HG02571 (cell line): ENCODE data around the gene CSNK1G2.

ENCODE experiments used
- ATAC-seq: cut with Tn5 transposase; IDR thresholded peaks from one replicate; pipeline ENCODE4 v1.9.1; 2021; ENCODE audit warnings: mild to moderate bottlenecking, moderate library complexity; ENCODE audit not compliant: unreplicated experiment

Gene CSNK1G2

GRCh38 chr19:1943661-1944087, 2.7 kb downstream of the CSNK1G2 start:
- no peak for ATAC-seq

DNA sequence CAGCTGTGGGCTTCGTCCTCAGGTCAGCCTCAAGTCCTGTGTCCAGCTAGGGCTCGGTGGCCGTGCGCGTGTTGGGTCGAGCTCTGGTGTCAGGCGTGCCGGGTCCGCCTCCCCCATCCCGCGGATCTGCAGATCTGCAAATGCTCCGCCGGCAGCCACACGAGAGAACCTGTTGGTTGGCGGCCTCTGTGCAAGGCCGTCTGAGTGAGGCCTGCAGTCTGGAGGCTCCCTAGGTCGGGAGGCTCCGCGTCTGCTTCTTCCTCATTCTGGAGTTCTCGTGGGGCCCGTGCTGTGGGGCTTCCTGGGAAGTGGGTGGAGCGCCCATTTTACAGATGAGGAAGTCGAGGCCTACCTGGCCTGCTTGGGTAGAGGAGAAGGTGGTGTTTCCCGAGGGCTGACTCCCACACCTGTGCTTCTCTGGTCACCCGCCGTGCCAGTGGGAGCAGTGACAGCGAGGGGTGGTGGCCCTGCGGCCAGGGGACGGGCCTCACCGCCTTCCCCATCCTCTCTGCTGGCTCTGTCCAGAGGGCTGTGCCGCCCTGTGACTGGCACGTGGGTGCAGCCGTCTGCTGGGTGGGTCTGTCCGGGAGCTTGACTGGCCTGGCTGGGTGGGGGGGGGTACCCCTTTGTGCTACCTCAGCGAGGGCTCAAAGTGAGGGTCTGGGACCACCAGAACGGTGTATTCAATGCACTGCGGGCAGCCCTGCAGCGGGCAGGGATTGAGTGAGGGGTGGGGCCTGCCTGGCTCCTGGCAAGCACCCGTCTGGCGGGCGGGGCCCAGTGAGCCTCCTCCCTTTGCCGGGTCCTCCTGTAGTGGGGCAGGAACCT, 3.3 kb downstream of the CSNK1G2 start:
- no peak for ATAC-seq

- ATAC-seq: no peak
Measured at GRCh38 chr19:1944916-1945561, 4.1 kb downstream of the CSNK1G2 start.

DNA sequence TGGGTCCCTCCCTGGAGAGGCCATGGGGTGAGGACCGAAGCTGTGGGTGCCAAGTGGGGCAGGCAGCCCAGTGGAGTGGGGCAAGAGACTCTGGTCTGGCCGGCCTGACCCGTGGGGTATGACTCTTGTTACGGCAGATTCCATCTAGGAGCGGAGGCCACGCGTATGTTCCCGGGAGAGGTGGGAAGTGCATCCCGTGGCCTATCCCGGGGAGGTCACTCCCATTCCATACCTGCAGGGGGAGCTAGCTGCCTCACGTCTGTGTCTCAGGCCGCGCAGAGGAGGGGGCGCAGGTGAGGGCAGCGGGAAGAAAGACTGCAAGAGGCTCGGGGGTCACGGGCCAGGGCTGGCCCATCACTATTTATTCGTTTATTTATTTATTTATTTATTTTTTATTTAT, 4.9 kb downstream of the CSNK1G2 start:
- no peak for ATAC-seq

GRCh38 chr19:1947651-1948209, 6.8 kb downstream of the CSNK1G2 start:
- no peak for ATAC-seq

GRCh38 chr19:1949304-1950101, 8.5 kb downstream of the CSNK1G2 start:
- ATAC-seq: no peak

GRCh38 chr19:1950640-1951039, 9.7 kb downstream of the CSNK1G2 start:
- ATAC-seq: no peak

- no peak for ATAC-seq
Measured at GRCh38 chr19:1952635-1953034, 11.7 kb downstream of the CSNK1G2 start.

- ATAC-seq: no peak
Measured at GRCh38 chr19:1953037-1953436, 12.1 kb downstream of the CSNK1G2 start.

DNA sequence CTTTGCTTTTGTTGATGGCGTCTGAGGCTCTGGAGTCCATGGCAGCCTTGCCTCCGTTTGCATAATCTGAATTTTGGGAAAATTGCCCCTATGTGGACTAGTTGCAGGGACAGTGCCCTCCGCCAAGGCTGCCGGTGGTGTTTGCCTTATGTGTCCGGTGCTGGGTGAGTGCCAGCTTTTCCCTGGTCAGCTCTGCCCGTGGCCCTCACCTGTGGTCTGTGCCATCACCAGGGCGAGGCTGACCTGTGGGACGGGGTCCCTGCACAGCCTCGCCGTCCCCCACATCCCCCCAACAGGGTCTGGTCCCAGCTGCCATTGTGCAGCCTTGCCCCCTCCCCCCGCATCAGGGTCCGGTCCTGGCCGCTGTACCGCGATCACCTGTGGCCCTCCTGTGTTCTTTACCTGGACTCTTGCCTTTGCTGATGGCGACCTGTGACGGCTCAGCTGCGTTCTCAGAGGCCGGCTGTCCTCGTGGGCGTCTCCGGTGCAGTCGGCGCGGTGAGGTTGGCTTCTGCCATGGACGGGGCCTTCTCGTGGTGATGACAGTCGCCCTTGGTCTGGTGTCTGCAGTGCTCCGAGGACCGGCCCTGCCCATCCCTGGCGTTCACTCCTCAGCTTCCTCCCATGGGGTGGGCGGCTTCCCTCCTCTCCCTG, 12.6 kb downstream of the CSNK1G2 start:
- no peak for ATAC-seq

GRCh38 chr19:1954532-1954933, 13.6 kb downstream of the CSNK1G2 start:
- ATAC-seq: no peak

DNA sequence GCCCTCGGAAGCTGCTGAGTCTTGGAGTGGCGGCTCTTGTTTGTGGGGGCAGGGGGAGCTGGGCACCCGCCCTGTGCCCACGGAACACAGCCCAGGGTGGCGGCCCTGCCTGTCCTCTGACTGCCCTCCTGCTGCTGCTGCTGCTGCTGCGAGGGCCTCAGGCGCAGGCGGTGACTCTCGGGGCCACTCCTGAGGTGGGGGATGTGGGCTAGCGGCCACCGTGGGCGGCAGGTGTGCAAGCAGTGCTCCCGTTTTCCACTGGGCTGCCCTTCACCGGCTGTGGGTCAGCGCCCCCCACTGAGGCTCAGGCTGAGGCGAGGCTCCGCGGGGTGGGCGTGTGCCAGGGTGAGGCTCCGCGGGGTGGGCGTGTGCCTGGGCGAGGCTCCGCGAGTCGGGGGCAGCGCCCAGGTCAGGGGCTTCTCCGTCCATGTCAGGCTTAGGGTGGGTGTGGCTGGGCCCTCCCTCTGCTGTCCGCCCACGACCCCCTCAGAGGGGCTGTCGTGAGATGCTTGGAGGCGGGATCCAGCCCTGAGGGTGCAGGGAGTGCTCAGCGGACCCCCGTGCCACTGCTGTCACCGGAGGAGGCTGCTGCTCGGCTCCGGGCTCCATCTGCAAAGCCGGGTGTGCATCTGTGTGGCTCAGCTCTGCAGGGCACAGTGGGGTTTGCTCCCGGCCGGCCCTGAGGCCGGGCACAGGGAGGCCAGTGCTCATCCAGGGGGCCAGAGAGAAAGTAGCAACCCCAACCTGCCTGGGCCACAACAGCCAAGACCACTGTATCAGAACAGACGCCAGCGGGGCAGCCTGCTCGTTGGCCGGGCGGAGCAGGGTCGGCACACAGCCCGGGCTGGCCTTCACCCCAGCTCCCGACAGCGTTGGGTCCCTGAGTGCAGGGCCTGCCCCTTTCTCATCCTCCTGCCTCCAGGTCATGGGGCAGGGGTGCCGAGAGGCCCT, 14.5 kb downstream of the CSNK1G2 start:
- no peak for ATAC-seq

DNA sequence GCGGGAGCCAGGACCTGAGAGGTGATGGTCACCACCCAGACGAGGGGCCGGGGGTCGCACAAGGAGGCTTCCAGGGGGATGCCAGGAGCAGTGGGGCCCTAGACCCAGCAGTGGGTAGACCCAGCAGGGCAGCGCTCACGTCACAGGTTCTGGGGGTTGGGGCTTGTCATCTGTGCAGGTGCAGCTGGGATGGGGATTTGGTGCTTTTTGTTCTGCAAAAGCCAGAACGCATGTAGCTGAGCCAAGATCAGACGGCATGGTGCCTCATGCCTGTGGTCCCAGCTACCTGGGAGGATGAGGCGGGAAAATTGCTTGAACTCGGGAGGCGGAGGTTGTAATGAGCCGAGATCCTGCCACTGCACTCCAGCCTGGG, 15.1 kb downstream of the CSNK1G2 start:
- no peak for ATAC-seq

DNA sequence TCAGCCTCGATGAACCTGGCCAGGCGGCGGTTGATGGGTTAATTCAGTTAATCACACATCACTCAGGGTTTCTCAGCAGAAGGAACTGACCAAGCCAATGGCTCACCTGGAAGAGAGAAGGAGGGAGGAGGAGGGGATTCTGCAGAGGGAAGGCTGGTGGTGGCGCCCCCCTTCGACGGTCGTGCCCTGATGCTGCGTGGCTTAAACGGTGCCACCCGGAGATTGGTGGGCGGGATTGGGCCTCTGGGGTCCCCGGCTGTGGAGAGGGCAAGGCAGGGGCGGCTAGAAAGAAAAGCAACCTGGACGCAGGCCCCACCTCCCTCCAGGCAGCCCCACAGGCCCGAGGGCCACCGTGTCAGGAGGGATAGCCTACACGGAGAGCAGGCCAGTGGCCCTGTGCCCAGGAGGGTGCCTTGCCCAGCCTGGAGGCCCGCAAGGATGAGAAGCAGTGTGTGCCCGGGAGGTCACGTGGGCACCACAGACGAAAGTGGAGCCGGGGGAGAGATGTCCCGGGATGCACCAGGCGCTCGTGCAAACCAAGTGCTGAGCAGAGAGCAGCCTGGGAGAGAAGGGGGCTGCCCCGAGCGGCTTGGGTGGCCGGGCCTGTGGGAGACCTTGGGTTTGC, 16.0 kb downstream of the CSNK1G2 start:
- no peak for ATAC-seq

DNA sequence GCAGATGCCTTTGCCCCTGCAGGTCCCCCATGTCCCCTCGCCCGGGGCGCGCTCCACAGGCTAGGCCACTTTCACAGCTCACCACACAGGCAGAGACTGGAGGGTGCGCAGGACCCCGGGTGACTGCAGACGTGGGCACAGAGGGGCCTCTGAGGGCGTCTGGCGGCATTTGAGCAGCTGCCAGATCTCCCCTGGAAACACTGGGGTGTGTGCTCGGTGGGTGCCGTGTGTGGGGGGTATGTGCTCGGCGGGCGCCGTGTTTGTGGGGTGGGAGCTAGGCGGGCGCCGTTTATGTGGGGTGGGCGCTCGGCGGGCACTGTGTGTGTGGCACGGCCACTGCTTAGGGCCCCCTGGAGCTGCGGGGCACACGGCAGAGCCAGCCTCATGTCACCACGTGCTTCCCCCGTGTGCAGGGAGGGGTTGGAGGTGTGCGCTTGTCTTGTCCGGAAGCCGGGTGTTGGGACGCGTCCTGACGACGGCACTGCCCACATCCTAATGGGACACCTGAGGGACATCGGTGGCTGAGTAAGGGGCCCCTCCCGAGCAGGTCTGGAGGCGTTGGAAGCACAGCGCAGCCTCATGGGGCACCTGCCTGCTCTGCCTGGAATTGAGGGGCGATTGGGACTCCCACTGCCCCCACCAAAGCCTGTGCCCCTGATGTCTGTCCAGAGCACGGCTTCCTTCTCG, 16.7 kb downstream of the CSNK1G2 start:
- ATAC-seq: no peak

GRCh38 chr19:1959928-1960589, 19.1 kb downstream of the CSNK1G2 start:
- no peak for ATAC-seq

DNA sequence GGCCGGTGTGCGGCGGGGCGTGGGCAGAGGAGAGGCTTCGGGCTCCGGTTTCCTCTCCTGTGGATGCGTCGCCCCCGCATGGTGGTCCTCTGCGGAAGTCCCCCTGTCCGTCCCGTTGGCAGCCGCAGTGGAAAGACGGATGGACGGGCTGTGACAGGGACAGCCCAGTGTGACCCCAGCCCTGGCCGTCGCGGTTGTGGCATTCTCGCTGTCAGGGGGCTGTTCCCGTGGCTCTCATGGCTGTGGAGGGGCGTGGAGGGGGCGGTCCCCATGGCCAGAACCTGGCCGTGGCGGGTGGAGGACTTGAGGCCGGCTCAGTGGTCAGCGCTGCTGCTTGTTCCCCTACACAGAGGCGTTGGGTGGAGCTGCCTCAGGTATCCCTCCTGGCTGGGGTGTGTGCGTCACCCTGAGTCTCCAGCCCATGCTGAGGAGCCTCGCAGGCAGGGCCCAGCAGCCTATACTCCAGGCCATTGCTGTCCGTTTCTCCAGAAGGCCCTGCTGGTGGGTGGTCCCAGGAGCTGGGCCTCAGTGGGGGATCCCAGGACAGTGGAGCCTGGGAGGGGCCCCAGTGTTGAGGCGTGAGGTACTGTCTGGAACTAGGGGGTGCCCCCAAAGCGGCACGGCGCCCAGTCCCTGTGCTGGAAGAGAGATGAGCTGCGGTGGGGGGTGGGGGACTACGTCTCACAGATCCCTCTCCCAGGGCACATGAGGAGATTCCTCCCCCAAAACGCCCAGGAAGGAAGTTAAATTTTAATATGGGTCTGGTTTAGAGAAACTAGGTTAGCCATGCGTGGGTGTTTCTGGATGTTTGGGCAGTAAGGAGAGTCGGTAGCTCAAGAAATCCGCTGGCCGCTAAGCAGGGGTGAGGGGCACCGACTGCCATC, 20.3 kb downstream of the CSNK1G2 start:
- no peak for ATAC-seq
